Epithelial cell of prostate (primary cell): ENCODE measurements around the gene TRAPPC5.
"Not testable (repeated sequence)": the region's sequence is repeated elsewhere in the genome, so short reads cannot be mapped to it uniquely, and the experiment has no call there.

Source experiments
- DNase-seq: peaks from one replicate; pipeline ENCODE4 v3.0.0-alpha.2; 2011; ENCODE audit warnings: low read depth, low spot score
- H3K27ac ChIP-seq: fragments of 450-650 bp; 2 replicates; pipeline ENCODE4 v1.5.1; 2017; ENCODE audit warnings: mild to moderate bottlenecking

Gene TRAPPC5

GRCh38 chr19:7680606-7681339 is at the start of gene TRAPPC5:
Gene TRAPPC5 (plus strand): TSS chr19:7680833. CDS start chr19:7682254, 1,421 bp downstream.
- no peak for DNase-seq
- H3K27ac ChIP-seq: peak within 1 kb of the TSS; percentile 44

GRCh38 chr19:7631577-7631976 is 49.1 kb upstream of the TRAPPC5 start:
- no peak for DNase-seq
- H3K27ac ChIP-seq: no peak overlapping the region

GRCh38 chr19:7632340-7633203 is 48.1 kb upstream of the TRAPPC5 start:
- no peak overlapping the region for H3K27ac ChIP-seq
- no peak for DNase-seq

GRCh38 chr19:7633698-7634097 is 46.9 kb upstream of the TRAPPC5 start, which contains the start of gene PCP2:
Gene PCP2 (minus strand): TSS chr19:7633719. CDS start chr19:7633457, 262 bp downstream.
- DNase-seq: no peak
- no peak within 1 kb of the TSS for H3K27ac ChIP-seq

GRCh38 chr19:7635670-7636069 is 45.0 kb upstream of the TRAPPC5 start:
- H3K27ac ChIP-seq: no peak overlapping the region
- DNase-seq: no peak

GRCh38 chr19:7636317-7636690 is 44.3 kb upstream of the TRAPPC5 start:
- DNase-seq: no peak
- no peak overlapping the region for H3K27ac ChIP-seq

GRCh38 chr19:7636691-7637373 is 43.8 kb upstream of the TRAPPC5 start, which contains the start of gene STXBP2:
Gene STXBP2 (plus strand): TSS chr19:7637110. CDS start chr19:7637150, 40 bp downstream.
- no peak for DNase-seq
- H3K27ac ChIP-seq: peak within 1 kb of the TSS; percentile 49

GRCh38 chr19:7637374-7638256 is 43.0 kb upstream of the TRAPPC5 start:
- no peak for DNase-seq

GRCh38 chr19:7638802-7639465 is 41.7 kb upstream of the TRAPPC5 start:
- no peak overlapping the region for H3K27ac ChIP-seq
- no peak for DNase-seq

More at GRCh38 chr19:7637374-7638256, 43.0 kb upstream of the TRAPPC5 start:
- H3K27ac ChIP-seq: peak overlapping the region; percentile 49

- H3K27ac ChIP-seq: no peak overlapping the region
- no peak for DNase-seq
Observed at GRCh38 chr19:7639863-7640348, 40.7 kb upstream of the TRAPPC5 start.

- no peak for DNase-seq
- H3K27ac ChIP-seq: no peak overlapping the region
Observed at GRCh38 chr19:7640803-7641202, 39.8 kb upstream of the TRAPPC5 start.

- DNase-seq: no peak
- no peak overlapping the region for H3K27ac ChIP-seq
Observed at GRCh38 chr19:7641290-7642276, 39.0 kb upstream of the TRAPPC5 start.

GRCh38 chr19:7642295-7643030 is 38.2 kb upstream of the TRAPPC5 start:
- DNase-seq: no peak
- no peak overlapping the region for H3K27ac ChIP-seq

- no peak overlapping the region for H3K27ac ChIP-seq
- no peak for DNase-seq
Observed at GRCh38 chr19:7643031-7643415, 37.6 kb upstream of the TRAPPC5 start.

GRCh38 chr19:7643629-7644549 is 36.7 kb upstream of the TRAPPC5 start:
- not testable (repeated sequence) for H3K27ac ChIP-seq
- peak; percentile 36 for DNase-seq

GRCh38 chr19:7644550-7644877 is 36.1 kb upstream of the TRAPPC5 start:
- H3K27ac ChIP-seq: no peak overlapping the region
- no peak for DNase-seq
